GM18907 (cell line): ENCODE results near the gene SHH.

Source experiments
- ATAC-seq: cut with Tn5 transposase; IDR thresholded peaks from one replicate; pipeline ENCODE4 v1.9.1; 2021; ENCODE audit warnings: mild to moderate bottlenecking, moderate library complexity; ENCODE audit not compliant: unreplicated experiment

The SHH gene

GRCh38 chr7:155794196-155794595, 18.1 kb downstream of the SHH start:
- ATAC-seq: no peak

- ATAC-seq: no peak
Observed at GRCh38 chr7:155793720-155794119, 18.5 kb downstream of the SHH start.

DNA sequence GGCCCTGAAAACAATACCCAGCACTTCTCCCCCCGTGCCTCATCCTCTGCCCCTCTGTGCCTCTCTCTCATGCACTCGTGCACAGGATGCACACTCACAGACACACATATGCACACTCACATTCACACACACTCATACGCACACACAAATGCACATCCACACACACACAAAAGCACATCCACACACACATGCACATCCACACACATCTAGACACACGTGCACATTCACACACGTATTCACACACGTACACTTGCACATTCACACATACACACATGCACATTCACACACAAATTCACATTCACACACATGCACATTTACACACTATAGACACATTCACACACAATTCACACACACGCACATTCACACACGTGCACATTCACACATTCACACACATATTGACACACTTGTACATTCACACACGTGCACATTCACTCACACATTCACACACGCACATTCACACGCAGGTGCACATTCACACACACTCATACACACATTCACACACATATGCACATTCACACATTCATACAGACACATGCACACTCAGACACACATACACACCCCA, 19.2 kb downstream of the SHH start:
- ATAC-seq: no peak

- no peak for ATAC-seq
Observed at GRCh38 chr7:155792315-155792960, 19.8 kb downstream of the SHH start.

- no peak for ATAC-seq
Observed at GRCh38 chr7:155791836-155792235, 20.4 kb downstream of the SHH start.

DNA sequence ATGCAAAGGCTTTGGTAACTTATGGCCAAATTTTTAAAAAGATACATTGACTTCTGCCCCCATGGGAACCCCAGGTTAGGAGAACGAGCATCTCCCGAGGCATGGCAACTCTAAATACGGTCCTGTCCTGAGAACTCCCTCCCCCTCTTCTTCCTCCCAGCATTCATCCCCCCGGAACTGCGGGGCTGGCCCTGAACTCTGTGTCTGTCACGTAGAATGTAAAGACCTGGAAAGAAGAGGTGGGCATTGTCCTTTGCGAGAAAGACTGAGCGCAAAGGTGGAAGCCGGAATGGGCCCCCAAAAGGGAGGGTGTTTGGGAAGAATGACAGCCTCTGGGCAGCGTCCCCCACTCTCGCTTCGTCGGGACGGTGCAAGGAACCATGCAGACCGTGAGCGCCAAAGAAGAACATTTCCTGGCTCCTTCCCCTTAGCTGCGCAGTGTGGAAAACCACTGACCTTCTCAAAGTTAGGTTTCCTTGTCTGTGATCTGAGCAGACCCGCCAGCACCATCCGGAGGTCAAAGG, 21.0 kb downstream of the SHH start:
- no peak for ATAC-seq

DNA sequence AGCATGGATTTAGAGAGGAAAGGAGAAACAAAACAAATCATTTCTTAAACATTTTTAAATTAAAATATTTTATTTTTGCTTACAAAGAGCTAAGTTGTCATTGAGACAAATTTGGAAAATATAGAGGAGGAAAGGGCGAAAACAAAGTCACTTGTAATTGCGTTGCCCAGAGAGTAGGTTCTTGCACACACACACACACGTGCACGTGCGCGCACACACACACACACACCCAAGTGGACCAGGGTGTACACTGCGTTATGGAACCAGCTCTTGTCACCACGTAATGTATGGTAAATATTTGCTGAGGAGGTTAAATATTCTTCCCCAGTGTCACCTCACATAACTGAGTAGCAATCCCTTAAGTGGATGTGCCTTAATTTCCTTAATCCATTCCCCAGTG, 21.6 kb downstream of the SHH start:
- no peak for ATAC-seq

- ATAC-seq: no peak
Observed at GRCh38 chr7:155789001-155789725, 23.1 kb downstream of the SHH start.

DNA sequence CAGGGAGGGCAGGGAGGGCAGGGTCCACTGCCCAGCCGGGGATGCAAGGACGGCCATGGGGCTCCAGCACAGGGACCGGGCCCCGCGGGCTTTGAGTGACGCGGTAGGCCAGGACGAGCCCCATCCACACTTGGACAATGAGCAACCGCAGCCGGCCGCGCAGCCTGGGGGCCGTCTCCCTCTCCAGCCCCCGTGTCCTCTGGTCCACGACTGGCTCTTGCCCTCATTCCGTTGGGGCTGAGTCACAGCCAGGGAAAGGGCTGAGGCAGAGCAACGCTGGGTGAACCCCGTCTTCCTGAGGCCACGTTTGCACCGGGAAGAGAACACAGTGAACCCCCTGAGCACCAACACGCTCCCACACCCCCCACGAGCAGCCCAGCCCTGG, 23.7 kb downstream of the SHH start:
- ATAC-seq: no peak

DNA sequence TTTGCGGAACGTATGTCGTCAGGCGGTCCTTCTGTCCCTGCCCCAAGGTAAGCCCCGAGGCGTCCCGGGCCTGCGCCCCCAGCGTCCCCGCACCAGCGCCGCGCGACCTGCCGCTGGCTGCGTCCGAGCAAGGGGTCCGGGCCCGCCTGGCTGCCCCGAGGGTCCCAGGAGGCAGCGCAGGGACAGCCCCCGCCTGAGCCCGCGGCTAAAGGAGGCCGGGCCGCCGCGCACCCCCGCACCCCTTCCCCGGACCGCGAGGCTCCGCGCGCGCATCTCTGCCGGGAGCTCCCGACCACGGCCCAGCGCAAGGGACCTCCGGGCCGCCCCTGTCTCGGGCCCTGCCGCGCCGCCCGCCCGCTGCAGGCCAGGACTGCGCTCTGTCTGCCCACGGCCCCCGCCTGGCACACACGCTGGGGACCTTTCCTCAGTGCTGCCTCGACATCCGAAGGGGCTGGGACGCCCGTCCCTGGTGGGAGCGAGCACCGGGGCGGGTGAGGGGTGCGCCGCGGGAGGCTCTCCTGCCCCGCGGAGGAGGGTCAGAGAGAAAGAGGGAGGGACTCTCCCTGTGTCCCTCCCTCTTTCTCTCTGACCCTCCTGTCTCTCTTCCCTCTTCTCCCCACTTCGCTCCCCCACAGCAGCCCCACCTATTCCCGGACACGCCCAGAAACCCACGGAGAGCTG, 25.0 kb downstream of the SHH start:
- ATAC-seq: no peak

DNA sequence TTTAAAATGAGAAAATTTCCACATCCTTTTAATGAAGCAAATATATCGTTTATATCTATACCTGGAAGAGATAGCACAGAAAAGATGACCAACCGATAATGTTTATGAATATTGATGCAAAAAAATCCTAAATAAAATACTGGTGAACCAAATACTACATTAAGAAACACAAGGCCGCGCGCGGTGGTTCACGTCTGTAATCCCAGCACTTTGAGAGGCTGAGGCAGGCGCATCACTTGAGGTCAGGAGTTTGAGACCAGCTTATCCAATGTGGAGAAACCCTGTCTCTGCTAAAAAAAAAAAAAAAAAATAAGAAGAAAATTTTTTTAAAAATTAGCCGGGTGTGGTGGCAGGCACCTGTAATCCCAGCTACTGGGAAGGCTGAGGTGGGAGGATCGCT, 25.8 kb downstream of the SHH start:
- ATAC-seq: no peak

GRCh38 chr7:155785536-155785935, 26.7 kb downstream of the SHH start:
- ATAC-seq: no peak

DNA sequence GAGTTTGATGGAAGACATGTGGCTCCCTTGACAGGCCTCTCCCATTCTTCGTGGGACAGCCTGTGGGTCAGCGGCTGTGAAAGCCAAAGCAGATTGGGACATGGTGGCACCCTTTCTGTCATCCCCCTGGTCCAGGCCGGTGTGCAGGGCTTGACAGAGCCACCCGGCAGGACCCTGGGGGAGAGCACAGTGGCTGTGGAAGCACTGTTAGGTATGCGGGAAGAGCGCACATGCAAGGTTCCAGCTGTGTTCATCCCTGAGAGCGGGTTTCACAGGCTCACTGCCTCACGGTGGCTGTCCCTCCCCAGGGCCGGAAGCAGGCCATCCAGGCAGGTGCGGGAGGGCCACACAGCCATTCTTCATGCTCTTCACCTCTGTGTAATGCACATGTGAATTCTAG, 29.8 kb downstream of the SHH start:
- ATAC-seq: no peak

GRCh38 chr7:155781433-155781832, 30.8 kb downstream of the SHH start:
- no peak for ATAC-seq

- no peak for ATAC-seq
Observed at GRCh38 chr7:155780884-155781283, 31.4 kb downstream of the SHH start.

- ATAC-seq: no peak
Observed at GRCh38 chr7:155778349-155778748, 33.9 kb downstream of the SHH start.

- ATAC-seq: no peak
Observed at GRCh38 chr7:155776606-155777005, 35.7 kb downstream of the SHH start.

DNA sequence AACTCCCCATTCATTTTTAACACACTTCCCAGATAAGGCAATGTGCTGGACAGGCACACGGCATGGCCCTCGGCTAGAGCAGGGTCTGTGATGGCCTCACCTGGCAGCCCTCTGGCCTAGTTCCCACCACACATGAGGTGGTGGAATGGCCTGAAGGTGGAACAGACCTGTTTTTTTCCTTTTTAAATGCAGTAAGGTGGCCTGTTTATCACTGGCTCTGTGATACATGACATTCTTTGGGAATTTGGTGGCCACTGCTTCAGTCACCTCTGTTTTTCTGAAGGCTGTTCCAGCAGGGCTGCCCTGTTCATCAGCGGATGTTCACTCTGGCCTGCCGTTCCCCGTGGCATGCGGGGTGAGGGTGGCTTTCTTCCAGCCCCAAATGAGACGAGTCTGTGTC, 36.6 kb downstream of the SHH start:
- ATAC-seq: no peak

DNA sequence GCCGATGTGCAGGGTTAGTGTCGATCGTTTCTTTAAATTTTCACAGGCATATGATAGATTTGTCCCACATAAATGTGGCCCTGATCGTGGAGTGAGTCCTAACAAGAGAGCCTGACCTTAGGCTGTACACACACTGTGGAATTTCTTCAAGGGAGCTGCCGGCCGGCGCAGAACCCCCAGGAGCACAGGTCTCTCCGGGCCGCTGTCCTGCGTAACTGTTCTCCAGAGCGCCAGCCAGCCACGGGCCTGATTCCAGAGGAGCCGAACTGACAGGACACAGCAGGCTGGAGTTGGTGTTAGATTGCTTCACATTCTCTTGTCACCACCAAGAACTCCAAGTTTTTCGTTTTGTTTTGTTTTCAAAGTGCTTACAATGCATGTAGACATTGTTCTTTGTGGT, 37.3 kb downstream of the SHH start:
- ATAC-seq: no peak

GRCh38 chr7:155773531-155773930, 38.7 kb downstream of the SHH start:
- ATAC-seq: no peak

DNA sequence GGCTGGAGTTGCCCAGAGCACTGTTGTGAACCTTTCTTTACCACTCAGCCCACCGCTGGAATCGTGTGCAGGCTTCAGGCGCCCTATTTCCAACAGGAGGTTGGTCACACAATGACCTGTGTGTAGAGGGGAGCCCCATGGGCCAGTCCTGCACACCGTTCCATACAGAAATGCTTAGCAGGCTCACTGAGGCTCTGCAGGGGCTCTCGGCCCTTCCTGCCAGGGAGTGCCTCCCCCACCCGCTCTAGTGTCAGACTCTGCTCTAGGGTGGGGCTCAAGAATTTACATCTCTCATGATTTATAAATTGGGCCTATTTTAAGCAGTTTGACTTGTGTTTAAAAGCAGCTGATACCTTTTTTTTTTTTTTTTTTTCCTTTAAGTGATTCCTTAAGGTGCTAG, 42.0 kb downstream of the SHH start:
- ATAC-seq: no peak

- ATAC-seq: no peak
Observed at GRCh38 chr7:155769701-155770100, 42.6 kb downstream of the SHH start.
